ENCODE data around the gene GFY. TPM values are rescaled to one million over a fixed set of nuclear protein-coding genes. Genes with fewer than 3 reads are reported as not detected.

GFY gene
- total and polyA plus RNA-seq, 2 donors from 2014 or later = not detected

DNA sequence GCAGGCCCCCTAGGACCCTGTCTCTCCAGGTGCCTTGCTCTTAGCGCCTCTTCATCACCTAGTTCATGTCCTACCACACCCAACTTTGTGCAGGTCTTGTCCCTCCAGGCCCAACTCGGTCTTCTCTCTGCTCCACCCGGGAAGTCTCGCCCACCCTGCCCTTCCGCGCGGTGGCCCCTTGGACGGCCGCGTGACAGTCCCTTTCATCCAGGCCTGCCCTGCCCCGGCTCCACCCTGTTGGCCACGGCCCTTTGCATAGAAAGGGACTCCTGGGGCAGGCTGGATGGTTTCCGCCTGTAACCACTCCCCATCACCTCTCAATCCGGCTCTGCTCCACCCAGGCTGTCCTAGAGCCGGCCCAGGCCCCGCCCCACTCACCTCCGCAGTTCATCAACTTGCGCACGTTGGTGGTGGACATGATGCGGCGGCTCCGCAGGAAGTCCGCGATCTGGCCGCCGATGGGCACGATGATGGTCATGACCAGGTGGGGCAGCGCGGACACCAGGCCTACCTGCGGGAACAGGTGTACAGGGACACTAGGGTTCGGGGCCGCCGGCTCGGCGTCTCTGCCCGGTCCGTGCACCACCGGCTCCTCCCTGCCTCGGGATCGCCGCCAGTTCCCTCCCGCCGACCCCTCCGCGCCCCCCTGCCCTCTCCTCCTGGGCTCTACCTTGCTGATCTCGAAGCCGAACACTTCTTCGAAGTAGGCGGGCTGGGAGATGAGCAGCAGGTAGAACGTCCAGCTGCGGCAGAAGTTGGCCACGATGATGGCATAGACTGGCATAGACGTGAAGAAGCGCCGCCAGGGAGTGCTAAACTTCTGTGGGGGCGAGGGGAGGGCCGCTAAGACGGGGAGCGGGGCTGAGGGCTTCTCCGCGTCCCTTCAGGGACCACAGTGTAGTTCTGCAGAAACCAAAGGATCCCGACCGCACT, 7.2 kb downstream of the GFY start:
- DNase-seq (no peak), FAIRE-seq (no peak)
- Histone ChIP-seq H3K36me3 (ENCODE audit: control insufficient read depth in 2 of 3, insufficient read depth in 3 of 3, low read length in 3 of 3) (no peaks in the 10 kb centered on the region), H3K9me3 (ENCODE audit: control insufficient read depth in 2 of 3, insufficient read depth in 1 of 3, low read length in 3 of 3) (no peaks in the 10 kb centered on the region), H3K27me3 (ENCODE audit: control insufficient read depth, insufficient read depth, low read length) (peaks cover 59% of the 10 kb centered on the region), H3K4me1 (ENCODE audit: control insufficient read depth in 2 of 3, insufficient read depth in 2 of 3, low read depth in 1 of 3, low read length in 3 of 3) (no peaks in the 10 kb centered on the region), H3K4me3 (ENCODE audit: low read length in 3 of 3) (no peak overlapping the region), H3K27ac (ENCODE audit: low read depth in 2 of 2, low read length in 2 of 2) (no peak overlapping the region), H3K9ac (ENCODE audit: low read length in 3 of 3) (no peak overlapping the region)
- intact Hi-C loops (cut with DNase I) = loop anchor here (10.0 kb wide), 1 partner anchor 208 kb away; no protein-coding TSS in a partner anchor
- TF ChIP-seq, protein P1, sequence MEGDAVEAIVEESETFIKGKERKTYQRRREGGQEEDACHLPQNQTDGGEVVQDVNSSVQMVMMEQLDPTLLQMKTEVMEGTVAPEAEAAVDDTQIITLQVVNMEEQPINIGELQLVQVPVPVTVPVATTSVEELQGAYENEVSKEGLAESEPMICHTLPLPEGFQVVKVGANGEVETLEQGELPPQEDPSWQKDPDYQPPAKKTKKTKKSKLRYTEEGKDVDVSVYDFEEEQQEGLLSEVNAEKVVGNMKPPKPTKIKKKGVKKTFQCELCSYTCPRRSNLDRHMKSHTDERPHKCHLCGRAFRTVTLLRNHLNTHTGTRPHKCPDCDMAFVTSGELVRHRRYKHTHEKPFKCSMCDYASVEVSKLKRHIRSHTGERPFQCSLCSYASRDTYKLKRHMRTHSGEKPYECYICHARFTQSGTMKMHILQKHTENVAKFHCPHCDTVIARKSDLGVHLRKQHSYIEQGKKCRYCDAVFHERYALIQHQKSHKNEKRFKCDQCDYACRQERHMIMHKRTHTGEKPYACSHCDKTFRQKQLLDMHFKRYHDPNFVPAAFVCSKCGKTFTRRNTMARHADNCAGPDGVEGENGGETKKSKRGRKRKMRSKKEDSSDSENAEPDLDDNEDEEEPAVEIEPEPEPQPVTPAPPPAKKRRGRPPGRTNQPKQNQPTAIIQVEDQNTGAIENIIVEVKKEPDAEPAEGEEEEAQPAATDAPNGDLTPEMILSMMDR (IDR thresholded peaks at IDR 0.05; ENCODE audit: borderline replicate concordance, extremely low read depth, insufficient read depth) = no peak

DNA sequence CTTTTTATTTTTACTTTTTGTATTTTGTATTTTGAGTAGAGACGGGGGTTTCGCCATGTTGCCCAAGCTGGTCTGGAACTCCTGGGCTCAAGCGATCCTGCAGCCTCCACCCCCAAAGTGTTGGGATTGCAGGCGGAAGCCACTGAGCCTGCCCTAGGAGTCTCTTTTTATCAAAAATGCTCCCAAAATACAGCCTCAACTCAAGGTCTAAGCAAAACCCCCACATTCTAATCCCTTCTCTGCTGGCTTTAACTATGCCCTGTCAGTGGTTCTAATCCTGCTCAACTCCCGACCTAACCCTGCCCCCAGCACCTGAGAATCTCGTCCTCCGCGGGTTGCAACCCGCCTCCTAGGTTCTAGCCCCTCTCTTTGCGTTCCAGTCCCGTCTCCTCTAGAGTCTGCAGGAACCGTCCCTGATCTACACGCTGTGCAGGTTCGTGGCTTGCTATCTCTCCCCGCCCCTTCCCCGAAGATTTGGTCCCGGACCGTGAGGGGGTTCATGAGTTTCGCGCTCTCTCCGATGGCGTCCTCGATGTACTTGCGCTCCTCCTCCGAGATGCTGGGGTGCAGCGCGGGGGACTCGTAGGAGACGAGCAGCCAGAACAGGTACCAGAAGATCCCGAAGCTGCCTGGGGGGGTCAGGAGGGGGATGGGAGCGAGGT, 8.2 kb downstream of the GFY start:
- Histone ChIP-seq H3K36me3 (ENCODE audit: control insufficient read depth in 2 of 3, insufficient read depth in 3 of 3, low read length in 3 of 3) (no peaks in the 10 kb centered on the region), H3K4me3 (ENCODE audit: low read length in 3 of 3) (no peak overlapping the region), H3K9ac (ENCODE audit: low read length in 3 of 3) (no peak overlapping the region), H3K27ac (ENCODE audit: low read depth in 2 of 2, low read length in 2 of 2) (no peak overlapping the region), H3K4me1 (ENCODE audit: control insufficient read depth in 2 of 3, insufficient read depth in 2 of 3, low read depth in 1 of 3, low read length in 3 of 3) (no peaks in the 10 kb centered on the region), H3K27me3 (ENCODE audit: control insufficient read depth, insufficient read depth, low read length) (peaks cover 63% of the 10 kb centered on the region), H3K9me3 (ENCODE audit: control insufficient read depth in 2 of 3, insufficient read depth in 1 of 3, low read length in 3 of 3) (no peaks in the 10 kb centered on the region)
- DNase-seq (no peak), FAIRE-seq (no peak)
- intact Hi-C loops (cut with DNase I) = loop anchor here (10.0 kb wide), 1 partner anchor 209 kb away; no protein-coding TSS in a partner anchor
- TF ChIP-seq, protein P1 (IDR thresholded peaks at IDR 0.05; ENCODE audit: borderline replicate concordance, extremely low read depth, insufficient read depth) = no peak

DNA sequence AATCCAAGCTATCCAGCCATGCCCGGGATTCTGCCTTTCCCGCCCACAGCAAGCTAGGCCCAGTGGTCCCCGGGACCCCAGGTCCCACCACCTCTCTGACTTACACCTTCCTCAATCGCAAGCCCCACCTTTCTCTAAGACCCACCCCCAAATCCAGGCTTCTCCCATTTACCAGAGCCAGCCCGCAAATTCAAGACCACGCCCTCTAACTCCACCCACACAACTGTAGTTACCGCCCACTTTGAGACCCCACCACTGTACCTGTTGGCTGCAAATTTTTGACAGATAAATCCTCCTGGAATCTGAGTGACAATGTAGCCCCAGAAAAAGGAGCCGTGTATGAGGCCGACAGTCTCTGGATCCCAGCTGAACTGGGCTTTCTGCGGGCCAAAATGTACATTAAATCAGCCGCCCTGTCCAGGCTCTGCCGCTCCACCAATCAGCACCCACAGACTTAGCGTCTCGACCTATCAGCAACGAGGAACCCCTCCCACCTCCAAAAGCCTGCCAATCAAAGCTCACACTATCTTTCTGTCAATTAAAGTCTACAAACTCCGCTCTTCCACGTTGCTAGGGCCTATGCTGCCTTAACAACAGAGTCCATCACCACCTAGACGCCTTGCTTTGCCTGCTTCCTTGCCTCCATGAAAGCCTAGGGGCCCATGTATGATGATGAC, 9.9 kb downstream of the GFY start:
- no peak for FAIRE-seq

More for the DNA sequence above, 9.9 kb downstream of the GFY start:
- Histone ChIP-seq H3K36me3 (ENCODE audit: control insufficient read depth in 2 of 3, insufficient read depth in 3 of 3, low read length in 3 of 3) (no peaks in the 10 kb centered on the region), H3K27me3 (ENCODE audit: control insufficient read depth, insufficient read depth, low read length) (peaks cover 67% of the 10 kb centered on the region), H3K27ac (ENCODE audit: low read depth in 2 of 2, low read length in 2 of 2) (no peak overlapping the region), H3K4me1 (ENCODE audit: control insufficient read depth in 2 of 3, insufficient read depth in 2 of 3, low read depth in 1 of 3, low read length in 3 of 3) (no peaks in the 10 kb centered on the region), H3K9ac (ENCODE audit: low read length in 3 of 3) (no peak overlapping the region), H3K9me3 (ENCODE audit: control insufficient read depth in 2 of 3, insufficient read depth in 1 of 3, low read length in 3 of 3) (no peaks in the 10 kb centered on the region), H3K4me3 (ENCODE audit: low read length in 3 of 3) (no peak overlapping the region)
- TF ChIP-seq, protein P1 (IDR thresholded peaks at IDR 0.05; ENCODE audit: borderline replicate concordance, extremely low read depth, insufficient read depth) = no peak
- DNase-seq = peak in 1 of 5 donors; percentile 51
- intact Hi-C loops (cut with DNase I) = loop anchor here (10.0 kb wide), 1 partner anchor 210 kb away; no protein-coding TSS in a partner anchor

Data from kidney (tissue), 14 donors.